Smooth muscle cell (in vitro differentiated cells): ENCODE results near the gene TSC22D1. TPM values are rescaled to one million over a fixed set of nuclear protein-coding genes. Genes with fewer than 3 reads are reported as not detected.

Source experiments
- DNase-seq: peaks from one replicate; lab custom pipeline; 2025; ENCODE audit not compliant: unreplicated experiment; lab: John Stamatoyannopoulos, UW
- H2AFZ ChIP-seq: fragments of 200-600 bp; sonication (generic); 2 replicates; pipeline ENCODE4 v1.6.0; 2016; ENCODE audit warnings: antibody characterized with exemption, low read depth, mild to moderate bottlenecking
- H3F3A ChIP-seq: fragments of 200-600 bp; sonication (generic); 2 replicates; pipeline ENCODE4 v1.6.0; 2017; ENCODE audit warnings: antibody characterized with exemption, low read depth
- H3K27ac ChIP-seq: fragments of 200-600 bp; sonication (generic); 2 replicates; pipeline ENCODE4 v1.5.1; 2016; ENCODE audit warnings: low read depth, mild to moderate bottlenecking
- H3K27me3 ChIP-seq: fragments of 200-600 bp; sonication (generic); 2 replicates; pipeline ENCODE4 v1.6.1; 2016; ENCODE audit warnings: low read depth, mild to moderate bottlenecking
- H3K36me3 ChIP-seq: fragments of 200-600 bp; sonication (generic); 2 replicates; pipeline ENCODE4 v1.5.1; 2016; ENCODE audit warnings: low read depth
- H3K4me1 ChIP-seq: fragments of 200-600 bp; sonication (generic); 2 replicates; pipeline ENCODE4 v1.5.1; 2016; ENCODE audit warnings: low read depth
- H3K4me2 ChIP-seq: fragments of 200-600 bp; sonication (generic); 2 replicates; pipeline ENCODE4 v1.6.0; 2016; ENCODE audit warnings: mild to moderate bottlenecking
- H3K4me3 ChIP-seq: fragments of 200-600 bp; sonication (generic); 2 replicates; pipeline ENCODE4 v1.5.1; 2016; ENCODE audit warnings: mild to moderate bottlenecking
- H3K79me2 ChIP-seq: fragments of 200-600 bp; sonication (generic); 2 replicates; pipeline ENCODE4 v1.6.0; 2016; ENCODE audit warnings: low read depth, mild to moderate bottlenecking
- H3K9ac ChIP-seq: fragments of 200-600 bp; sonication (generic); 2 replicates; pipeline ENCODE4 v1.6.0; 2016; ENCODE audit warnings: low read depth
- H3K9me3 ChIP-seq: fragments of 200-600 bp; sonication (generic); replicated peaks from 2 replicates; pipeline ENCODE4 v1.5.1; 2016; ENCODE audit warnings: low read depth
- H4K20me1 ChIP-seq: fragments of 200-600 bp; sonication (generic); 2 replicates; pipeline ENCODE4 v1.6.0; 2016; ENCODE audit warnings: low read depth
- CTCF ChIP-seq: fragments of 200-600 bp; sonication (generic); IDR thresholded peaks from 2 replicates; pipeline ENCODE4 v1.5.1; 2017; ENCODE audit warnings: borderline replicate concordance, mild to moderate bottlenecking, antibody characterized with exemption; ENCODE audit not compliant: insufficient read depth, poor library complexity, severe bottlenecking
- WGBS: methylation state at CpG from one replicate; pipeline ENCODE4 v1.1.7; 2016; ENCODE audit warnings: low lambda C conversion rate; 5-methylcytosine and 5-hydroxymethylcytosine counted together
- polyA plus RNA-seq: library from polyadenylated mRNA; unstranded; fragments of >200 nt; fragmentation: Nextera tagmentation; extraction: Ambion mirVana; gene quantifications from 2 replicates; pipeline ENCODE4 v1.2.1, GENCODE V29; 2016
- total RNA-seq: library from RNA; depleted of rRNA; stranded (reverse); fragments of >200 nt; gene quantifications from 2 replicates; pipeline ENCODE4 v1.2.3, GENCODE V29; 2014

TSC22D1 gene
- total and polyA plus RNA-seq, 2 experiments from 2014 or later: 117 to 159 TPM

GRCh38 chr13:44401577-44401976 lies 174.6 kb downstream of the TSC22D1 start:
- DNase-seq: no peak
- Histone ChIP-seq H4K20me1 (no peaks in the 10 kb centered on the region), H3F3A (peaks cover 8% of the 10 kb centered on the region), H3K79me2 (no peaks in the 10 kb centered on the region), H3K9me3 (no peaks in the 10 kb centered on the region), H3K4me1 (peaks cover 42% of the 10 kb centered on the region), H3K27me3 (no peaks in the 10 kb centered on the region), H3K4me2 (no peak overlapping the region), H3K36me3 (no peaks in the 10 kb centered on the region), H3K9ac (no peak overlapping the region), H3K4me3 (no peak overlapping the region), H2AFZ (no peak overlapping the region), H3K27ac (no peak overlapping the region)
- no peak for TF ChIP-seq CTCF
- WGBS: 94% methylated on average over 2 of the region's 2 CpGs

GRCh38 chr13:44400736-44401135 lies 175.4 kb downstream of the TSC22D1 start:
- no peak overlapping the region for H3K4me3 ChIP-seq
- H3K27ac ChIP-seq: no peak overlapping the region
- no peak for DNase-seq
- H3K4me2 ChIP-seq: no peak overlapping the region
- TF ChIP-seq CTCF: no peak
- no peaks in the 10 kb centered on the region for H3K79me2 ChIP-seq
- no peaks in the 10 kb centered on the region for H3K9me3 ChIP-seq
- no peak overlapping the region for H3K9ac ChIP-seq
- H3K27me3 ChIP-seq: no peaks in the 10 kb centered on the region
- no peaks in the 10 kb centered on the region for H4K20me1 ChIP-seq
- H3F3A ChIP-seq: peaks cover 16% of the 10 kb centered on the region
- no peaks in the 10 kb centered on the region for H3K36me3 ChIP-seq
- peaks cover 50% of the 10 kb centered on the region for H3K4me1 ChIP-seq
- H2AFZ ChIP-seq: no peak overlapping the region

GRCh38 chr13:44399074-44399473 lies 177.1 kb downstream of the TSC22D1 start:
- Histone ChIP-seq H3K9ac (no peak overlapping the region), H3K27ac (no peak overlapping the region), H3K36me3 (no peaks in the 10 kb centered on the region), H3K9me3 (no peaks in the 10 kb centered on the region), H3K4me1 (peaks cover 42% of the 10 kb centered on the region), H4K20me1 (no peaks in the 10 kb centered on the region), H3F3A (peaks cover 22% of the 10 kb centered on the region), H2AFZ (no peak overlapping the region), H3K79me2 (no peaks in the 10 kb centered on the region), H3K27me3 (no peaks in the 10 kb centered on the region), H3K4me2 (no peak overlapping the region), H3K4me3 (no peak overlapping the region)
- 97% methylated on average over 3 of the region's 3 CpGs for WGBS
- TF ChIP-seq CTCF: no peak
- DNase-seq: no peak

- TF ChIP-seq CTCF: no peak
- WGBS: 79% methylated on average over 3 of the region's 3 CpGs
- Histone ChIP-seq H3K4me3 (no peak overlapping the region), H2AFZ (no peak overlapping the region), H3K36me3 (no peaks in the 10 kb centered on the region), H4K20me1 (no peaks in the 10 kb centered on the region), H3K4me1 (peaks cover 38% of the 10 kb centered on the region), H3K27ac (peak overlapping the region; percentile 86), H3K27me3 (no peaks in the 10 kb centered on the region), H3K79me2 (no peaks in the 10 kb centered on the region), H3K4me2 (peak overlapping the region; percentile 72), H3K9me3 (no peaks in the 10 kb centered on the region), H3K9ac (no peak overlapping the region), H3F3A (peaks cover 22% of the 10 kb centered on the region)
- no peak for DNase-seq
Measured at GRCh38 chr13:44398606-44399005, 177.5 kb downstream of the TSC22D1 start.
